GM12873 (cell line): ENCODE results near the gene STIM2.
A peak's percentile ranks its signal among the peaks of the same experiment; 100 is the strongest.

Experiments
- TF ChIP-seq, protein P1 (sequence below): IDR thresholded peaks from 2 replicates; pipeline ENCODE4 v1.5.1; 2012; ENCODE audit warnings: low read depth, mild to moderate bottlenecking, moderate library complexity, low read length, control low read depth; ENCODE audit not compliant: insufficient read depth; ENCODE audit errors: missing control alignments

STIM2 gene

DNA sequence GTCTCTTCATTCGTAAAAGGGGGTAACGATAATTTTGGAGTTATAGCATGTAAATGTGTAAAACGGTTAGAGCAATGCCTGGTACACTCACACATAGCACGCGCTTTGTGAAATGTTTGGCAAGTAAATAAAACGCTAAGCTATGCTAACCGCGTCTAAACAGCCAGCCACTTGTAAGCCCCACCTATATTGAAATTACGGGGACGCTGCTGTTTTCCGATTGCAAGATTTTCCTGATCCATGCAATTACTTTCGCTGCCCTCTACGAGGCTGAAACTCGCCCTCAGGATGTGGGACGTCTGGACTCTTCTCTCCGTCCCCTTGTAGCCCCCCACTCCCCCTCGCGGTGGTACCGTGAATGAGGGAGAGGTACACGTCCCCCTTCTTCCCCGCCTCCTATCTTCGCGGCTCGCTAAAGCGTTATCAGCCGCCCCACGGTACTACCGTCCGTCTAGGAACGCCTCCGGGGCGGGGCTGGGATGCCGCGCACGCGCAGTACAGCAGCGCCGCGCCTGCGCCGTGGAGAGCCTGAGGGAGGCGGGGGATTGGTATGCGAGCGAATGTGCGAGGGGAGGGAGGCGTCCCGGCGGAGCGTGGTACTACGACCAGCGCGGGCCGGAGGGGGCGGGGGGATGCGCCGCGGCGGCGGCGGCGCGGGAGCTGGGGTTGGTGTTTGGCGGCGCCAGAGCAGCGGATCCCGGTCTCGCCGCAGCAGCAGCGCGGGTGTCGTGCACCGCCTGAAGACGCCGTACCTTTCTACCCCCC is at the start of gene STIM2:
TSS of gene STIM2 (plus strand) at position 685 of the 765 bp plus-strand sequence.
- TF ChIP-seq, protein P1, sequence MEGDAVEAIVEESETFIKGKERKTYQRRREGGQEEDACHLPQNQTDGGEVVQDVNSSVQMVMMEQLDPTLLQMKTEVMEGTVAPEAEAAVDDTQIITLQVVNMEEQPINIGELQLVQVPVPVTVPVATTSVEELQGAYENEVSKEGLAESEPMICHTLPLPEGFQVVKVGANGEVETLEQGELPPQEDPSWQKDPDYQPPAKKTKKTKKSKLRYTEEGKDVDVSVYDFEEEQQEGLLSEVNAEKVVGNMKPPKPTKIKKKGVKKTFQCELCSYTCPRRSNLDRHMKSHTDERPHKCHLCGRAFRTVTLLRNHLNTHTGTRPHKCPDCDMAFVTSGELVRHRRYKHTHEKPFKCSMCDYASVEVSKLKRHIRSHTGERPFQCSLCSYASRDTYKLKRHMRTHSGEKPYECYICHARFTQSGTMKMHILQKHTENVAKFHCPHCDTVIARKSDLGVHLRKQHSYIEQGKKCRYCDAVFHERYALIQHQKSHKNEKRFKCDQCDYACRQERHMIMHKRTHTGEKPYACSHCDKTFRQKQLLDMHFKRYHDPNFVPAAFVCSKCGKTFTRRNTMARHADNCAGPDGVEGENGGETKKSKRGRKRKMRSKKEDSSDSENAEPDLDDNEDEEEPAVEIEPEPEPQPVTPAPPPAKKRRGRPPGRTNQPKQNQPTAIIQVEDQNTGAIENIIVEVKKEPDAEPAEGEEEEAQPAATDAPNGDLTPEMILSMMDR = peak; percentile 47

DNA sequence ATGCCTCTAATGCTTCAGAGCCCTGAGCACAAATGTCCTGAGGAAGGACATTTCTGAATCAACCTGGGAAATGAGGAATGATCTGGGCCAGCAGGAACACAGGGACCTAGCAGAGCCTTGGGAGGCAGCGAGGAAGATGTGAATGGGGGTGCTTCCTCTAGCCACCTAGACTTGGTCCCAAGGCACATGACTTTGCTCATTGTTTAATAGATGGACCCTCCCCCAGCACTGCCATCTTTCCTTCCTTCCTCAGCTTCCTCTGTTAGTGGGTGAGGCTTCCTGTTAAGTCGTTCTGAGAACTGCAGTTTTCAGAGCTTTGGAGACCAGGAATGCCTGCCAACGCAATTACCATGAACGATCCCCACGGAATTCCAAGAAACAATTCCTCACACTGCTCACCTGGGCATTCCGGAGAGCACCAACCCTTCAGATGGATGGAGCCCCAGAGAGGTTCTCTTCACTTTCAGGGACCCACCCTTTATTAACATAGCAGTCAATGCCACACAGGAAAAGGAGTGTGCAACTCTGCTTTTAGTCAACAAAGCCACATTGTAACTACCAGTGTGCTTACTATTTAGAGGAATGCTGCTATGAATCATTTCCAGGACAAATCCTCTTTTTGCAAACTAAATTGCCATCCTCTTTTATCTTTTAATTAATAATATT is 48.5 kb upstream of the STIM2 start:
- TF ChIP-seq, protein P1 = no peak

DNA sequence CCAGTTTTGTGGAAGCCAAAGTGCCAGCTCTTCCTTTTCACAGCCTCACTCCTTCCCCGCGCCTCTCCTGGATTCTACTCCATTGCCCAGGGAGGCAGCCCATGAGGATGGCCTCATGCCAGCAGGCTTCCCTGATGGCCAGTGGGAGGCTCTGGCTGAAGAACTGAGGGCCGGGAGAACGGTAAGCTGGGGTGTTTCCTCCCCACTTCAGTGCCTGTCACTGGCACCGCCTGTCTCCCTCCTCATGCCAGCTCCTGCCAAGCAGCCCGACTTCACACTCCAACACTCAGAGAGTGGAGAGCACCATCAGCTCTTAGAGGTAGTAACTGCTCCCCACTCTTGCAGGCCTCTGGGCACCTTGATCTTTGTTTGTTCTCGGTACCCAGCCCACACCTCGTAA is 46.9 kb upstream of the STIM2 start:
- TF ChIP-seq, protein P1 = no peak

DNA sequence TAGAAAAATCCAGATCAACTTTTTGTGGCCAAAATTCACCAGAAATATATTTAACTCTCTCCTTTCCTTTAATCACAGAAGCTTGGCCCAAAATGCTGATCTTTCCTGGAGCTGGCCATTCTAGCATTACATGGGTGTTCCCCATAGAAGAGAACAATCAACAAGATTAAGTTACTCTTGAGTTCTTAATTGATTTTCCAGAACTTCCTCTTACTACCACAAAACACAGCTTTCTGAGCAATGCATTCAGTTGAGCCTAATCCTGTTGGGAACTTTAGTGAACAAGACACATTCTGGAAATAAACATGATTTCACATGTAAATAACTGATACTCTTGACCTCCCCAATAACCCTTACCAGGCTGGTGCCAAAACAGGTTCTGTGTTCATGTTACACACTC is 45.4 kb upstream of the STIM2 start:
- TF ChIP-seq, protein P1 = no peak

DNA sequence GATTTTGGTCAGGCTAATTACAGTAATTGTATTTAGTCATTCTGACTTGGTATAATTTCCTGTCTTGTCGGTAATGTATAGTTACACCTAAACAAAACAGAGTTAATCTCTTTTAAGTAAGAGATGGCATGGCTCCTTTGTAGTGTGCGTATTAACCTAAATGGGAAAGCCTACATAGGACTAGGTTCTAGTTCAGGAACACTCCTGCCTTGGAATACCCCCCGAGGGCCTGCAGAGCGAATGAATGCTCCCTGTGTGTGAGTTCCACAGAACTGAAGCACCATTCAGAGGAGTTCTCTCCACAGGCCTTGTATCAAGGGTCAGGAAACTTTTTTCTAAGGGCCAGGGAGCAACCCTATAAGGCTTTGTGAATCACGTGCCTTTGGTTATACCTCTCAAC is 44.9 kb upstream of the STIM2 start:
- TF ChIP-seq, protein P1 = no peak

DNA sequence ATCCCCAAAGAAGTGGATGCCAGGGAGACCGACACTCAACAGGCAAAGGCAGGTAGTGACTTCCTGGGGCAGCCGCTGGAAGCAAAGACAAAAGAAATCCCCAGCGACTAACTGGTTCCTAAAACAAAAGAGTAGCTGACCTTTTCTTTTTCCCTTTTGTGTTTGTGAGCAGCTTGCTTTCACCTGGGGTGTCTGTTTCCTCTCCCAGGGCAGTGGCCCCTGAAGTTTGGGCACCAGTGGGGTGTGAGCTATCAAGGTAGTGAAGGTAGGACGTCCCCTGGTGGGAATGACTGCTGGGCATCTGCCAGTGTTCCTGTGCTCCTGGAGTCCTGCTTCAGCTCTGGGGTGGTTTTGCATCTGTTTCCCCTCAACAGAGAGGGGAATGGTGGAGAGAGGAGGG is 41.6 kb upstream of the STIM2 start:
- TF ChIP-seq, protein P1 = no peak

DNA sequence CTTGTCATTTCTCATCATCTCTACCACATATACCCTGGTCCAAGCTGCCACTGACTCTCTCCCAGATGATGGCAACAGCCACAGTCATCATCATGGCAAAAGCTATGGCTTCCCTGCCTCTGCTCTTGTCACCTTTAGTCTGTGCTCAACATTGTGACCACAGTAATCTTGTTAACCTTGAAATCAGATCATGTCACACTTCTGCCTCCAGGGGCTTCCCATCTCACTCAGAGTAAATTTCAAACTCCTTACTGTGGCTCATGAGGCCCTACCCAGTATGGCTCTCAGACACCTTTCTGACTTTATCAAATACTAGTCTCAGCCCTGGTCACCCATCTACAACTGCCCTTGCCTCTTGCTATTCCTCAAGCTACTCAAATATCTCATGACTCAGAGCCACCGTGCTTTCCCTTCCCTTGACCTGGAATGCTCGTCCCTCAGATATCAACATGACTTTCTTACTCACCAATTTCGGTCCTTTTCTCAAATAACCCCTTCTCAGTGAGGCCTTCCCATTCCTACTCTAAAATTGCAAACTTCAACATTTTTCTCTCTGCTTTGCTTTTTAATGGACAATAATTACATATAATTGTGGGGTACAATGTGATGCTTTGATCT is 41.1 kb upstream of the STIM2 start:
- TF ChIP-seq, protein P1 = peak; percentile 8
